ENCODE results near the gene NR4A3.
A peak's percentile ranks its signal among the peaks of the same experiment; 100 is the strongest.
"Not testable (repeated sequence)": the region's sequence is repeated elsewhere in the genome, so short reads cannot be mapped to it uniquely, and the experiment has no call there.

The NR4A3 gene

DNA sequence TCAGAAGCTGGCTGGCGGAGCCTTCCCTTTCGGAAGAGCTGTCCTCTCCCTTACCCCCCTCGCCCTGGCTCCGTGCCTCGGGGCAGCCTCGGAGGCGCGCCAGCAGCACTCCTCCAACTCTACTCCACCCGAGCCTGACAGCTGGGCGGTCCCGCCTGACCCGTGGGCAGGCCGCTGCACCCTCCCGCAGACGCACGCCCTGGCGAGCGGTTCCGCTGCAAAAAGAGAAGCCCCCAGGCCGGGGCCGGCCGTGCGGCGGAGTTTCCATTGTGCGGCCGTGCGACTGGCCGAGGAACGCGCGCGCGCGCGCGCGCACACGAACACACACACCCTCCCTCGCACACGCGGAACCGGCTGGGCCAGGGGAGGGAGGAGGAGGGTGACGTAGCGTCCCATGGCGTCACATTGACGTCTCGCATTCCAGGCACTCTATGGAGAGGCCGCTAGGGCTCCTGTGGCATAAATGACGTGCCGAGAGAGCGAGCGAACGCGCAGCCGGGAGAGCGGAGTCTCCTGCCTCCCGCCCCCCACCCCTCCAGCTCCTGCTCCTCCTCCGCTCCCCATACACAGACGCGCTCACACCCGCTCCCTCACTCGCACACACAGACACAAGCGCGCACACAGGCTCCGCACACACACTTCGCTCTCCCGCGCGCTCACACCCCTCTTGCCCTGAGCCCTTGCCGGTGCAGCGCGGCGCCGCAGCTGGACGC is at the start of gene NR4A3:
Gene NR4A3 (plus strand): TSS at position 490 of the 713 bp plus-strand sequence. CDS start 6,158 bp downstream, outside the sequence.
- DNase-seq = peak; percentile 84 to 89

DNA sequence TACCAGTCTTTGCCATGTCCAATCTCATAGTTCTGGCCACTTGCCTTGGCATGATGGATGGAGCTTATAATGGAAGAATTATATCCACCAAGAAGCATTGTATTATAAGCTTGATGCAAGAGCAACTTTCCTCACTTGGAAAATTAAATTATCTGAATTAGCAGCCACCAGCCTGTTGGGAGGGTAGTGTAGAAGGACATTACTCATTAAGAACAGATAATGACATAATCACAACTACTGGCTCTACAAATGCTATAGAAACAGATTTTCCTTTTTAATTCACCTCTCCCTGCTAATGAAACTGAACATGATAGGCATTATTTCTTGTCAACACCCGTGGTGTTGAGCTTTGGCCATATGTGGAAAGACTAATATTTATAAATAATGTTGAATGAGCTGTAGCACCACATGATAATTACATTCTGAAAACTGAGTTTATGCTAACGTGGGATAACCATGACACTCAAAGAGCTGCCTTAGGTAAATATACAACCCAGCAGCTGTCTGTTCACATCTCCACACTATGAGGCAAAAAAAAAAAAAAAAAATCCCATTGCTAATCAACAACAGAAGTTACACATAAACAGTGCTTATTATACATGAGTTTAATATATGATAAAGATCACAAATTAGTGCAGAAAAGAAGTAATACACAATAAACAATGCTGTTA is 48.1 kb upstream of the NR4A3 start:
- DNase-seq = no peak

DNA sequence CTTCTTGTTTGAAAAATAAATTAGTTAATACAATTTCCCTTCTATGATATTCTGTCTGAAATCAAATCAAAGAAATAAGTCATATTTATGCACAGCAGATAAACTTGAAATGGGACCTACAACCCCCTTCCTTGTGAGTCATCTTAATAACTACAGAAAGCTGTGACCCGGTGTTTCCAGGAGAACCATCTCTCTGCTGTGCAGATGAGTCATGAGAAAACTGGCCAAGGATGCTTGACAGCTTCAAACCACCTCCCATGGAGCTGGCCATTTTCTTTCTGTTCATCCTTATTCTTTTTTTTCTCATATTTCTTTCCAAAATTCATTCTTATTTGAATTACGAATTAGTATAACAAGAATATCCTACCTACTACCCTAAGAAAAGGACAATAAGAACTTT is 43.4 kb upstream of the NR4A3 start:
- DNase-seq = peak in 1 of 2 experiments; percentile 32

DNA sequence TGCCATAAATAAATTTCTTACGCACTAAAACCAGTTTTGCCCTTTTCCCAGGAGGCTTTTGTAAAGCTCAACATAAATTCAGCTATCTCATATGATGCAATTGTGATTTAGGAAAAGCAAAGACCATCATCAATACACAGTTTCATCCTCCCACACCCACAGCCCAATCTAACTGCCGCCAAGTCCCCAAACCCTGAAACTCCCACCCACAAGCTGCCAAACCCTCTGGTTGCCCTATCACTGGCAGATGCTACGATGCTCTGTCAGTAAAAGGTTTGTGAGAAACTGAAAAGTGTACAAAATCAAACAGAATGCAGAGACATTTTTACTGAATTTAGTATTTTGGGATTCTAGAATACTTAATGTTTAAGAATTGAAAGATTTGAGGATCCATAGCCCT is 42.8 kb upstream of the NR4A3 start:
- DNase-seq = no peak

DNA sequence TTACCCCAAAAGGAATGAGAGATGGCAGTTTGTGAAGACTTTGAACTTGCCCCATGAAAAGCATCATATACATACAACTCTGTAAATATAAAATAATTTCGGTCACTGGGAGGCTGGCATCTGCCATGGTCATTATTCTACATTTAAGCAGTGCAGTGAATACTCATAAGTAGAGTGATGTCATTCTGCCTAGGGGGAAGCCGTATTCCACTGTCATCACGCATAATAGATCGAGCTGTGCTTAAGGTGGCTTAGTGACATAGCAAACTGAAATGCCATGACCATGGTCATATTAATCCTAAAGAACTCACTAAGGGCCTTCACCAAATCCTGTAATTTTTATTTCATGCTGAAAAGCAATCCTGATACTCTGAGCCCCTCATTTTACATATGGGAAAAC is 42.4 kb upstream of the NR4A3 start:
- DNase-seq = no peak

DNA sequence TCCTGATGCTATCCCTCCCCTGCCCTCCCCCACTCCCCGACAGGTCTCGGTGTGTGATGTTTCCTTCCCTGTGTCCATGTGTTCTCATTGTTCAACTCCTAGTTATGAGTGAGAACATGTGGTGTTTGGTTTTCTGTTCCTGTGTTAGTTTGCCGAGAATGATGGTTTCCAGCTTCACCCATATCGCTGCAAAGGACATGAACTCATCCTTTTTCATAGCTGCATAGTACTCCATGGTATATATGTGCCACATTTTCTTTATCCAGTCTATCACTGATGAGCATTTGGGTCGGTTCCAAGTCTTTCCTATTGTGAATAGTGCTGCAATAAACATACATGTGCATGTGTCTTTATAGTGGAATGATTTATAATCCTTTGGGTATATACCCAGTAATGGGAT is 39.3 kb upstream of the NR4A3 start:
- DNase-seq = not testable (repeated sequence)

DNA sequence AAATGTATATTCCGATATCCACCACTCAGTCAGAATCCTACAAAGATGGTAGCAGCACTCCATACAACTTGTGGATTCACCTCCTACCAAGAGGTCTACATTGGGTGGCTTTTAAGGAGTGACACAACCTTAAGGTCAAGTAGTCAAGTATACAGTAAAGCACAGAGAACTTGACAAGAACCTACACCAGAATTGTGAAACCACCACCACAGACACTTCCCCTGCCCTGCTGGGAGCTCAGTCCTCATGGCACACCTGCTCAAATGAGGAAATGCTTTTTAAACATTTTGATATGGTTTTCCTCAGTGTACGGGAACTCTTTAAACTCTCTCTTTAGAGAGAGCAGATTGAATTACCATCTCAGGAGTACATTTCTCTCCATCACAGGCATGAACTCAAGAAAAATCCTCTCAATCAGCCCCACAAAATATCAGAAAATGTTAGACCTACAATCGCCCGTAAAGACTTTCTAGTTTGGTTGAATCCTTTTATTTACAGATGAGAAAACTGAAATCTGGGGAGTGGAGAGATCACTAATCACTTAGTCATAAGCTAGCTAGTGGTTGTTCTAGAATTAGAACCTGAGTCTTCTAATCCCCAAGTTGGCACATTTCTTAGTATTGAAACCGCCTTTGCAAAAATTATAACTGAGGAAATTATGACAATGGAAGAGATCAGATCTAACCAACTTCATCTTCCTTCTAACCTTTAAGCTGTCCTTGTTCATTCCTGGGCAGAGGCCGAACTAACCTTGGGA is 38.5 kb upstream of the NR4A3 start:
- no peak for DNase-seq

GRCh38 chr9:99783799-99784198 is 37.9 kb upstream of the NR4A3 start:
- DNase-seq = no peak

- no peak for DNase-seq
Observed at GRCh38 chr9:99785010-99785590, 36.6 kb upstream of the NR4A3 start.

- DNase-seq = no peak
Observed at GRCh38 chr9:99787556-99787955, 34.1 kb upstream of the NR4A3 start.

- no peak for DNase-seq
Observed at GRCh38 chr9:99793528-99793927, 28.2 kb upstream of the NR4A3 start.

DNA sequence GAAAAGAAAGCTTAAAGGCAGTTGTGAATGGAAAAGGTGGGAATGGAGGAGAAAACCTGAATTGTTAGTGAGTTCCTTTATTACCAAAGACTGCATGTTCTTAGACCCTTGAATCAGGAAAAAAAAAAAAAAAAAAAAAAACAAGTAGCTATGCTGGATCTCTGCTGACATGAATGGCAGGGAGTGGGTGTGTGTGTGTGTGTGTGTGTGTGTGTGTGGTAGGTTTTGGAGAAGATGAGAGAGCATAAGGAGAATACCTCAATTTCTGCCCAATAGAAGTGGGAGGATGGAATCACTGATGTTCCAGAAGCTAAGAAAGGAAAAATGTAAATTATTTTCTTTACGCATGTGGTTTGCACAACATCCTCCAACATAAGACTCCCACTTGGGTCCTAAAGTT is 25.5 kb upstream of the NR4A3 start:
- no peak for DNase-seq

DNA sequence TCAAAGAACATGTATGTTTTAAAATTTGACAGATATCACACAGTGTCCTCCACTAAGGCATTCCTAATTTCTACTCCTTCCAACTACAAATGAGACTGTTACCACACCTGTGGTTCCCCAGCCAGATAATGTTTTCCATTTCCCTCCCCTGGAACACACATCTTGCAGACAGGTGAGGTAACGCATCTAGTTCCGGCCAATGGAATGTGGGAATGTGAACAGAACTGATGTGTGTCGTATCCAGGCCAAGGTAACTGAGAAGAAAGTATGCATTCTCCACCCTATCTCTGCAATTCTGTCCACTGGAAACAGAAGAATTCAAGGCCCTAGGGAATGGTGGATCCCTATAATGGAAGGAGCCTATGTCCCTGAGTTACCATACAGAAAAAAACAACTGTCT is 19.9 kb upstream of the NR4A3 start:
- DNase-seq = no peak

GRCh38 chr9:99803694-99804093 is 18.0 kb upstream of the NR4A3 start:
- no peak for DNase-seq

DNA sequence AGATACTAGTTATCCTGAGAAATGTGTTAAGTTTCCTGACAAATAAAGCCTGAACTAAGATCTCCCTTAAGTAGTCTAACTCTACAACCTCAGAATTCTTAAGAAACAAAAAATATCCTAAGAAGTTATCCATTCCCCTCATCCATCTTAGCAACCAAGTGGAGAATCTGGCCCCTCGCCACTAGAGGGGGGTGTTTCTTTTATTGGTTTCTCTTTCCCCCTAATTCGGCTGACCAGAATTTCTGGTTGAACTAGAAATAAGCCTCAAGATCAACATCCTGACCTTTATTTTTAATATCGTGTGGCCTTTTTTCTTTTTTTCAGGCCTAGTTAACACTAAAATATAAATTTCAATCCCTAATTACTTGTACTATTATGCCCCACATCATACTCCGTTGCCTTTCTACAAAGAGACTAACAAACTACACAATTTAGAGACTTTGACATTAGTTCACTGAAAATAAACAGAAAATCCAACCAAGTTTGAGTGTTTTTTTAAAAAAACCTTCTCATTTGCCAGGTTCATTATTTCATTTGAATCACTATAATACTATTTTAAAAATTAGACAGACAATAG is 14.3 kb upstream of the NR4A3 start:
- DNase-seq = peak; percentile 69 to 70

DNA sequence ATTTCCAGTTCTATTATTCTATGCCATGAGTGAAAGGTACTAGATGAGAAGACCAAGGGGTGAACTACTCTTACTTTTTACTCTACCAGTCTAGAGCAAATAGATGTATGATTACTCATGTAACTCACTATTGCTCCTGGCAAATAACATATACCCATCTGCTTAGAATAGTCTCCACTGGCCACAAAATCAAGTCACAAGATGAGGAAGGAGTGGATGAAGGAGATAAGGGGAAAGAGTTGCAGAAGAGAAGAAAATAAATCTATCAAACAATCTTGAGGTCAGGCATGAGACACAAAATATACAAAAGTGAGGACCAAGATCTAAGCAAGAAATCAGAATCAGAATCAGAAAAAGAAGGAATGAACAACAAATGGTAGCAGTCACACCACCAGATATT is 13.7 kb upstream of the NR4A3 start:
- DNase-seq = no peak

DNA sequence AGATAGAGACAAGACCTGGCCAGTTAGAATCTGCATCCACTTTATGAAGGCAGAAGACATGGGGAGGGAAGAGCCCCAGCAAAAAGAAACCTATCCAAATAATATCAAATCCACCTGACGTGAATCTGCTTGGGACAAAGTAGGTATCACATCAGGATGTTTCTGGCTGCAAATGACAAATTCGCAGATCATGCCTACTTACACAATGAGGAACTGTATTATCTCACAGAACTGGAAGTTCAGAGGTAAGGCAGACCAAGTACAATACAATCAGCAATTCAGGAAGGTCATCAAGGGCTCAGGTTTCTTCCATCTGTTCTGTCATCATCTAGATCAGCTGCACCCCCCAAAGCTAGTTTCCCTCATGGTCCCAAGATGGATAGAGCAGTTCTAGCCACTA is 13.2 kb upstream of the NR4A3 start:
- DNase-seq = no peak

DNA sequence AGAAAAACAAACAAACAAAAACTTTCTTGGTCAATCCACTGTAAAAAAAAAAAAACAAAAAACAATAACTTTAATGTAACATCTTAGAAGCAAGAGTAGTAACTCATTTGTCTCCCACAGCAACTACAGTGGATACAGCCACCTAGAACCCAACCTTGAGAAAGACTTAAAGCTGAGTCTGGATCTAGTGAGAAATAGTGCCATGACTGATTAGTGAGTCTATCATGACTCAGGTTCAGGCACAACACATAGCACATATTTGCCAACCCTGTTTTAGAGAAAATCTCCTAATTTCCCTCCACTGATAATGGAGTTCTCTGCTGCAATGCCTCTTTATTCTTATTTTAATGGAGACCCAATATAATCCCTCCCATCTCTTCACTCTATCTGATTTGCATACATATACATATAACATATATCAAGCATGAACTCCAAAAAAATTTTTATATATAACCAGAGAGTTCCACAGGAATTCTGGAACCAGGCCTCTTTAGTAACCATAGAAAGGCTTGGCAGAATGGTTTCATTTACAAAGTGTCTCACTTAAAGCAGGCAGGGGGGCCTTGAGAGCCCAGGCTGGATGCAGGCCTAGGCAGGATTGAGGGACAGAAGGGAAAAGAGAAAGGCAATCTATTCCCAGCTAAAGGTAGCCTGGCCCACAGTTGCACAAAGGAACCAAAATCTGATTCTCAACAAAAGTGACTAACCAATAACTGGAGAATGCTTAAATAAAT is 11.9 kb upstream of the NR4A3 start:
- DNase-seq = no peak

DNA sequence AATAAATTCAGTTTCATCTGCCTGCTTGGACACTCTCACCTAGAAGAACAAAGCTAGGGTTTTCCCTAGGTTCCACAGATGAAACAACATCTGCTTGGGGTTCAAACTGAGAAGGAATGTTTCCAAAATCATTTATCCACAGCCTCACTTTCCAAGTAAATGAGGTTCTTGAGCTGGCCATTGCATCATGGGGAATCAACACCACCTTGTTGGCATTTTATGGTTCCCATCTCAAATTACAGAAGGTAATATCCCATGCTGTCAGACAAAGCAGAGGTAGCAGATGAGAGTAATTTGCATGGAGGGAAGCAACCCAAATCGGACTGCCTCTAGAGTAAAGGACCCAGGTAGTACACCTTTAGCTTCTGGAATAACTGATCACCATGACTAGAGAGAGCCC is 10.5 kb upstream of the NR4A3 start:
- DNase-seq = no peak

- peak; percentile 49 to 53 for DNase-seq
Observed at GRCh38 chr9:99811598-99812383, 9.9 kb upstream of the NR4A3 start.

DNA sequence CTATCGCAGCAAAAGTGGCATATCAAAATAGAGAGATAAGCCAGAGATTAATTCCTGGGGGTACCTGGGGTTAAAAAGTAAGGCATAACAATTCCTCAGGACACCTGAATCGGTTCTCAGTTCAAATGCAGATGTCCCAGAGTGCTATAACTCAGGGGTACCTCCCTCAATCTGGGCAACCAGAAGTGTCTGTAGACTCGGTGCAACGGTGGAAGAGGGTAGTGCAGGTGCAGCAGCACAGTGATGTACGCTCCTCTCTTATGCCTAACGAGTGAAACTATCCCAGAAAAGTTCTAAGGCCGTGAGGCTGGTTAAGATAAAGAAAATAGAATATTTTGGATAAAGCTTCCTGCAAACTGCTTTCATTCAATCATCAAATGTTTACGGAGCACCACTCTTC is 7.9 kb upstream of the NR4A3 start:
- no peak for DNase-seq

- DNase-seq = no peak
Observed at GRCh38 chr9:99814359-99814758, 7.3 kb upstream of the NR4A3 start.

Data from activated T-cell treated with anti-CD3 and anti-CD28 coated beads, Interleukin-2, amount 50 U/mL, for 48 hours (primary cell).